ENCODE results near the gene CAPZB.
"Not testable (repeated sequence)": the region's sequence is repeated elsewhere in the genome, so short reads cannot be mapped to it uniquely, and the experiment has no call there.

The CAPZB gene

GRCh38 chr1:19485362-19486187 lies at the start of gene CAPZB:
Gene CAPZB (minus strand): TSS chr1:19485539. CDS start chr1:19485438, 101 bp downstream.
- peak; percentile 91 to 94 for ATAC-seq

GRCh38 chr1:19534281-19534680 lies 48.9 kb upstream of the CAPZB start:
- no peak for ATAC-seq

- ATAC-seq: no peak
Observed at GRCh38 chr1:19533626-19534025, 48.3 kb upstream of the CAPZB start.

- ATAC-seq: no peak
Observed at GRCh38 chr1:19532519-19532918, 47.2 kb upstream of the CAPZB start.

- no peak for ATAC-seq
Observed at GRCh38 chr1:19529664-19530063, 44.3 kb upstream of the CAPZB start.

- no peak for ATAC-seq
Observed at GRCh38 chr1:19528438-19528837, 43.1 kb upstream of the CAPZB start.

GRCh38 chr1:19525607-19526545 lies 40.5 kb upstream of the CAPZB start:
- no peak for ATAC-seq

GRCh38 chr1:19524791-19525190 lies 39.5 kb upstream of the CAPZB start:
- no peak for ATAC-seq

GRCh38 chr1:19522570-19522969 lies 37.2 kb upstream of the CAPZB start:
- ATAC-seq: not testable (repeated sequence)

- no peak for ATAC-seq
Observed at GRCh38 chr1:19521411-19521810, 36.1 kb upstream of the CAPZB start.

- no peak for ATAC-seq
Observed at GRCh38 chr1:19517017-19517416, 31.7 kb upstream of the CAPZB start.

- no peak for ATAC-seq
Observed at GRCh38 chr1:19515201-19515600, 29.9 kb upstream of the CAPZB start.

- ATAC-seq: no peak
Observed at GRCh38 chr1:19514391-19514831, 29.1 kb upstream of the CAPZB start.

GRCh38 chr1:19512545-19512944 lies 27.2 kb upstream of the CAPZB start:
- ATAC-seq: no peak

GRCh38 chr1:19511116-19511515 lies 25.8 kb upstream of the CAPZB start:
- ATAC-seq: no peak

GRCh38 chr1:19509647-19510046 lies 24.3 kb upstream of the CAPZB start:
- ATAC-seq: not testable (repeated sequence)

- no peak for ATAC-seq
Observed at GRCh38 chr1:19507516-19507915, 22.2 kb upstream of the CAPZB start.

- ATAC-seq: no peak
Observed at GRCh38 chr1:19505693-19506457, 20.5 kb upstream of the CAPZB start.

GRCh38 chr1:19504796-19505692 lies 19.7 kb upstream of the CAPZB start:
- no peak for ATAC-seq

- ATAC-seq: not testable (repeated sequence)
Observed at GRCh38 chr1:19502284-19502683, 16.9 kb upstream of the CAPZB start.

- not testable (repeated sequence) for ATAC-seq
Observed at GRCh38 chr1:19499887-19500286, 14.5 kb upstream of the CAPZB start.

- not testable (repeated sequence) for ATAC-seq
Observed at GRCh38 chr1:19497443-19497842, 12.1 kb upstream of the CAPZB start.

All from activated CD4-positive, CD25-positive, alpha-beta regulatory T cell treated with anti-CD3 and anti-CD28 coated beads, Interleukin-2, amount 50 U/mL, for 24 hours (primary cell).